HEK293 (cell line): Measurements from ENCODE around the gene WRAP53.

ENCODE experiments used
- CTCF ChIA-PET: fragments of 350-600 bp; formaldehyde crosslinking; extraction: SDS; loops from one replicate; lab custom pipeline; 2021; ENCODE audit warnings: antibody characterized with exemption; lab: Yijun Ruan, JAX
- POLR2A ChIA-PET: fragments of 300-600 bp; formaldehyde crosslinking; extraction: SDS; loops from one replicate; lab custom pipeline; 2020; ENCODE audit warnings: antibody characterized with exemption, inconsistent platforms; lab: Yijun Ruan, JAX
- H3K27ac ChIP-seq: fragments of 200-500 bp; sonication (Bioruptor generic); 2 replicates; pipeline ENCODE4 v1.5.1; 2014; ENCODE audit warnings: low read depth, low read length, control low read depth, inconsistent platforms; ENCODE audit errors: extremely low read depth
- H3K36me3 ChIP-seq, 2 experiments: fragments of 200-500 bp in 1 of 2; sonication (Bioruptor generic) in 1 of 2; 1 replicate in 1 of 2; 2 replicates in 1 of 2; pipeline ENCODE4 v1.5.1; 2014 to 2017; ENCODE audit warnings: inconsistent platforms in 2 of 2, low read length in 2 of 2; ENCODE audit not compliant: control insufficient read depth in 2 of 2, insufficient read depth in 1 of 2
- H3K4me1 ChIP-seq: fragments of 200-500 bp; sonication (Bioruptor generic); 2 replicates; pipeline ENCODE4 v1.5.1; 2014; ENCODE audit warnings: mild to moderate bottlenecking, low read length, inconsistent platforms; ENCODE audit not compliant: control insufficient read depth, insufficient read depth
- H3K4me3 ChIP-seq: 2 replicates; pipeline ENCODE4 v1.5.1; 2011; ENCODE audit warnings: low read depth, mild to moderate bottlenecking, control low read depth, low read length, moderate library complexity
- H3K9me3 ChIP-seq: fragments of 200-500 bp; sonication (Bioruptor generic); 2 replicates; pipeline ENCODE4 v1.5.1; 2014; ENCODE audit warnings: low read depth, low read length, inconsistent platforms; ENCODE audit not compliant: control insufficient read depth, insufficient read depth
- GLIS1 ChIP-seq: fragments of 450-650 bp; formaldehyde crosslinking; IDR thresholded peaks from 2 replicates; pipeline ENCODE4 v1.5.1; 2016; ENCODE audit warnings: missing biosample characterization, missing genetic modification characterization
- PRDM1 ChIP-seq: fragments of 450-650 bp; formaldehyde crosslinking; IDR thresholded peaks from 2 replicates; pipeline ENCODE4; 2016; ENCODE audit warnings: missing biosample characterization, missing genetic modification characterization
- PRDM2 ChIP-seq: fragments of 450-650 bp; formaldehyde crosslinking; IDR thresholded peaks from 2 replicates; pipeline ENCODE4 v1.5.1; 2016; ENCODE audit warnings: missing biosample characterization, missing genetic modification characterization, borderline replicate concordance
- SP7 ChIP-seq: fragments of 450-650 bp; formaldehyde crosslinking; IDR thresholded peaks from 2 replicates; pipeline ENCODE4 v1.5.1; 2016; ENCODE audit warnings: missing biosample characterization, missing genetic modification characterization
- WT1 ChIP-seq: fragments of 450-650 bp; formaldehyde crosslinking; IDR thresholded peaks from 2 replicates; pipeline ENCODE4 v1.5.1; 2016; ENCODE audit warnings: missing biosample characterization, missing genetic modification characterization
- ZFP3 ChIP-seq: fragments of 450-650 bp; formaldehyde crosslinking; IDR thresholded peaks from 2 replicates; pipeline ENCODE4 v1.5.1; 2016; ENCODE audit warnings: low read depth, missing biosample characterization, missing genetic modification characterization
- ZFP41 ChIP-seq: fragments of 450-650 bp; formaldehyde crosslinking; IDR thresholded peaks from 2 replicates; pipeline ENCODE4 v1.5.1; 2016; ENCODE audit warnings: missing biosample characterization, missing genetic modification characterization, borderline replicate concordance
- ZNF140 ChIP-seq: fragments of 450-650 bp; formaldehyde crosslinking; IDR thresholded peaks from 2 replicates; pipeline ENCODE4 v1.5.1; 2016; ENCODE audit warnings: missing biosample characterization, missing genetic modification characterization
- ZNF148 ChIP-seq: fragments of 450-650 bp; formaldehyde crosslinking; IDR thresholded peaks from 2 replicates; pipeline ENCODE4 v1.5.0; 2017; ENCODE audit warnings: missing biosample characterization, missing genetic modification characterization, borderline replicate concordance
- ZNF211 ChIP-seq: fragments of 450-650 bp; formaldehyde crosslinking; IDR thresholded peaks from 2 replicates; pipeline ENCODE4 v1.5.1; 2016; ENCODE audit warnings: low read depth, missing biosample characterization, missing genetic modification characterization
- ZNF280D ChIP-seq: fragments of 450-650 bp; formaldehyde crosslinking; IDR thresholded peaks from 2 replicates; pipeline ENCODE4 v1.5.1; 2016; ENCODE audit warnings: missing biosample characterization, missing genetic modification characterization
- ZNF549 ChIP-seq: fragments of 450-650 bp; IDR thresholded peaks from 2 replicates; pipeline ENCODE4 v1.5.1; 2018; ENCODE audit warnings: missing biosample characterization, missing genetic modification characterization, mild to moderate bottlenecking, inconsistent platforms, moderate library complexity
- ZNF600 ChIP-seq: fragments of 450-650 bp; formaldehyde crosslinking; IDR thresholded peaks from 2 replicates; pipeline ENCODE4 v1.5.1; 2016; ENCODE audit warnings: missing biosample characterization, missing genetic modification characterization
- ZNF623 ChIP-seq: fragments of 450-650 bp; formaldehyde crosslinking; IDR thresholded peaks from 2 replicates; pipeline ENCODE4 v1.5.1; 2016; ENCODE audit warnings: missing biosample characterization, missing genetic modification characterization
- ZNF645 ChIP-seq: fragments of 450-650 bp; formaldehyde crosslinking; IDR thresholded peaks from 2 replicates; pipeline ENCODE4; 2016; ENCODE audit warnings: missing biosample characterization, missing genetic modification characterization
- ZNF670 ChIP-seq: fragments of 450-650 bp; formaldehyde crosslinking; IDR thresholded peaks from 2 replicates; pipeline ENCODE4 v1.5.1; 2016; ENCODE audit warnings: missing biosample characterization, missing genetic modification characterization, low read depth
- ZNF707 ChIP-seq: fragments of 450-650 bp; formaldehyde crosslinking; IDR thresholded peaks from 2 replicates; pipeline ENCODE4 v1.5.1; 2016; ENCODE audit warnings: missing biosample characterization, missing genetic modification characterization
- ZNF792 ChIP-seq: fragments of 450-650 bp; formaldehyde crosslinking; IDR thresholded peaks from 2 replicates; pipeline ENCODE4 v1.5.1; 2016; ENCODE audit warnings: missing biosample characterization, missing genetic modification characterization
- ZNF830 ChIP-seq: fragments of 450-650 bp; IDR thresholded peaks from 2 replicates; pipeline ENCODE4 v1.5.0; 2018; ENCODE audit warnings: missing biosample characterization, missing genetic modification characterization, low read depth, mild to moderate bottlenecking, moderate library complexity
- ZNF843 ChIP-seq: fragments of 450-650 bp; formaldehyde crosslinking; IDR thresholded peaks from 2 replicates; pipeline ENCODE4 v1.5.1; 2016; ENCODE audit warnings: missing biosample characterization, missing genetic modification characterization

Gene WRAP53

GRCh38 chr17:7655541-7655840, 32.8 kb upstream of the WRAP53 start:
- Histone ChIP-seq H3K36me3 (no peaks in the 10 kb centered on the region), H3K4me3 (no peak overlapping the region), H3K27ac (no peak overlapping the region), H3K4me1 (peaks cover 11% of the 10 kb centered on the region), H3K9me3 (no peaks in the 10 kb centered on the region)
- ChIA-PET POLR2A (interaction anchor here (1.0 to 2.1 kb wide), 2 partner anchors 11 to 31 kb away, joined by 3 to 28 read pairs; partner anchors contain the start of genes TP53 and WRAP53), CTCF (interaction anchor here (3.9 to 7.2 kb wide), 2 partner anchors 24 to 32 kb away, joined by 23 to 57 read pairs; partner anchors contain the start of genes TP53 and WRAP53)
- TF ChIP-seq SP7 (tag by site-specific recombination) (no peak), ZNF830 (tag by site-specific recombination) (no peak), ZNF623 (tag by site-specific recombination) (no peak), ZNF549 (tag by site-specific recombination) (no peak), ZFP41 (tag by site-specific recombination) (no peak), ZNF707 (no peak), ZNF792 (tag by site-specific recombination) (no peak), GLIS1 (tag by site-specific recombination) (no peak), ZNF670 (tag by site-specific recombination) (no peak), WT1 (tag by site-specific recombination) (no peak), PRDM2 (no peak), ZFP3 (no peak), ZNF843 (tag by site-specific recombination) (no peak), ZNF148 (tag by site-specific recombination) (no peak), ZNF211 (tag by site-specific recombination) (no peak), ZNF600 (tag by site-specific recombination) (no peak), ZNF140 (tag by site-specific recombination) (no peak), PRDM1 (no peak), ZNF280D (no peak), ZNF645 (tag by site-specific recombination) (no peak)
